GM19035 (cell line): ENCODE results near the gene FASN.

Experiments
- ATAC-seq: cut with Tn5 transposase; IDR thresholded peaks from one replicate; pipeline ENCODE4 v1.9.1; 2021; ENCODE audit not compliant: unreplicated experiment

The FASN gene

GRCh38 chr17:82089723-82090548 lies 8.1 kb downstream of the FASN start:
- no peak for ATAC-seq

- ATAC-seq, result no peak
Observed at GRCh38 chr17:82088838-82089722, 9.0 kb downstream of the FASN start.

GRCh38 chr17:82087961-82088837 lies 9.8 kb downstream of the FASN start:
- ATAC-seq, result no peak

DNA sequence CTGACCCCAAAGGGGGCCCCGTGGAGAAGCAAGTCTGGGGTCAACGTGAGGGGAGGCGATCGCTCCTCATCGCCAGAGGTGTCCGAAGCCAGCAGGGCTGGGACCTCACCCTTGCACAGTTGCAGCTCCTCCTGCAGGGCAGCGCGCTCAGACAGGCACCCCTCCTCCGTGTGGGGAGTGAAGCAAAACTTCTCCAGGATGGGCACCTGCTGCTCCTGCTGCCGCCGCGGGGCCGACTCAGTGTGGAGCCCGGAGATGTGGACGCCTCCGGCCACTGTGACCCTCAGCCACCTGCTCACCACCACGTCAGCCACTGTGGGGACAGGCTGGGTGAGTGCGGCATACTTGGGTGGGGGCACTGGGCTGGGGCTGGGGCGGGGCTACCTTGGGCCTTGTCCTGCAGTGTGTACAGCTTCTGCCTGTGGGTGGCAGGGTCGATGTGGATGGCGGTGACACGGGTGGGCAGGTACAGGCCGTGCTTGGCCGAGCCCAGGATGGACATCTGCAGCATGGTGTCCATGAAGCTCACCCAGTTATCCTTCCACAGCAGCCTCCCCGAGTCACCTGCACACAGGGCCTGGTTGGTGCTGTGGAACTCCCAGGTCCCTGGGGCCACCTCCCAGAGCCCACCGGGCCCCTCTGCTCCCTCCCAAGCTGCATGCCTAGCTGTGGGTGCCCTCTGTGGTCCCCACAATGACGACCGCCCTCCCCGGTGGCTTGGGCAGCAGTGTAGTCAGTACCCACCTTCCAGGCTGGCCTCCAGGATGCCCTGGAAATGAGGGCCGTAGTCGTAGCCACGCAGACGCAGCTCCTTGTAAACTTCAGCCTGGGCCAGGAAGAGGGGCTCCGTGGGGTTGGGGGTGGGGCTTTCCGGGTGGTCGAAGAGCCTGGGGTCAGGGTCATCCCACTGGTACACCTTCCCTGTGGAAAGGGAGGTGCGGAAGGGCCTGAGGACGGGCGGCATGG lies 10.8 kb downstream of the FASN start:
- ATAC-seq, result no peak

DNA sequence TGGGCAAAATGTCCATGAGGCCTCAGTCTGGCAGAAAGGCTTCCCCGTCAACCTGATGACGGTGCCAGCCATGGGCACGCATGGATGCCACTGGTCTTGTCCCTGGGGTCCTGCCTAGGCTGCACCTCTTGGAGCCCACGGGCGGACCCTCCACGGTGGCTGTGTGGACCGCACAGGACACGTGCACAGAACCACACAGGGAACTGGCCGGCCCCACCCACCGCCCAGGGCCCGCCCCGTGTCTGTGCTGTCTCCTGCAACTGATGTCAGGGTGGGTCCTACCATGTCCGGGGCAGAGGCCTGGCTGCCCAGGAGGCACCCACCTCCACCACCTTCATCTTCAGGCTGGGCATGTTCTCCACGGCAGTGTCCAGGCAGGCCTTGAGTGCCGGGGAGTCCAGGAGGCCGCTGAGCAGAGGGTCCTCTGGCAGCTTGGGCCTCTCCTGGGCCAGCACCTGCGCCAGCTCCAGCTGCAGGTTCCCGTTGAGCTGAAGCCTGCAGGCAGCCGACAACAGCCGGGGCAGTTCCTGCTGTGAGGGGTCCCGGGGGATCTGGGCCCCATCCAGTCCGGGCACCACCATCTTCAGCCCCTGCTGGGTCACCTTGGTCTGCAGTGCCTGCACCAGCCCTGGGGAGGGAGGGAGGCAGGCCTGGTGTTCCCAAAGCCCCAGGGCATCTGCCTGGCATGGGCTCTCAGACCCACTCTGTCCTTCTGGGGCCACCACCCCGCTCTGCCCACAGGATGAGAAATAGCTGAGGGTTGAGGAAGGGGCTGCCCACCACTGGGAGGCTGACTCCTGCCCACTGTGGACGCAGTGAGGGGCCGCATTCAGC lies 11.9 kb downstream of the FASN start:
- no peak for ATAC-seq

DNA sequence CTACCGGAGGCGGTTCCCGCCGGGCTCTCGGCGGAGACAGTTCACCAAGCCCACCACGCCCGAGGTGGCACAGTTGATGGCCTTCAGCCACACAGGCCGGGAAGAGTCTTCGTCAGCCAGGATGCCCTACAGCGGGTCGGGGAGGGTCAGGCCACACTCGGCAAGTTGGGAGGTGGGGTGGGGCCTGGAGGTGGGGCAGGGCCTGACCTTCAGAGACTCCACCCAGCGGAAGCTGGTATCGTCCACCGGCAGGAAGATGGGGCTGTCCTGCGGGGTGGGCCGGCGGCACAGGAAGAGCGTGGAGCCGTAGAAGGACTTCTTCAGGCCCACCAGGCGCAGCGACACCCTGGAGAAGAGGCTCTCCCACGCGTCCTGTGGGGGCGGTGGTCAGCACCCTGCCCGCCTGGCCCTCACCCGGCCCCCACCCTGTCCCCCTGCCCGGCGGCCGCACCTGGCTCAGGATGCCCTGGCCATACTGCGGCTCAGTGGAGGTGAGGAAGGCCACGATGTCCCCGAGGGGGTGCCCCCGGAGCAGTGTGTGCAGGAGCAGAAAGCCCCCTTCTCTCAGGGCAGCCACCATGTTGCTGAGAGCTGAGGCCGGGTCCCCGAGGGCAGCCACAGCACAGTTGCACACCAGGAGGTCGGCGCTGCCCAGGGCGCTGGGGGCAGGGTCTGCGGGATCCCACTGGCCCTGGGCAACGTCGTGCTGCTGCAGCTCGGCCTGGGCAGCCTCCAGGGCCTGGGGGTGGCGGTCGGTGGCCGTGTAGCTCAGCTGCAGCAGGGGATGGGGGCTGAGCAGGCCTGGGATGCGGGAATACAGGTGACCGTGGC lies 12.8 kb downstream of the FASN start:
- no peak for ATAC-seq

DNA sequence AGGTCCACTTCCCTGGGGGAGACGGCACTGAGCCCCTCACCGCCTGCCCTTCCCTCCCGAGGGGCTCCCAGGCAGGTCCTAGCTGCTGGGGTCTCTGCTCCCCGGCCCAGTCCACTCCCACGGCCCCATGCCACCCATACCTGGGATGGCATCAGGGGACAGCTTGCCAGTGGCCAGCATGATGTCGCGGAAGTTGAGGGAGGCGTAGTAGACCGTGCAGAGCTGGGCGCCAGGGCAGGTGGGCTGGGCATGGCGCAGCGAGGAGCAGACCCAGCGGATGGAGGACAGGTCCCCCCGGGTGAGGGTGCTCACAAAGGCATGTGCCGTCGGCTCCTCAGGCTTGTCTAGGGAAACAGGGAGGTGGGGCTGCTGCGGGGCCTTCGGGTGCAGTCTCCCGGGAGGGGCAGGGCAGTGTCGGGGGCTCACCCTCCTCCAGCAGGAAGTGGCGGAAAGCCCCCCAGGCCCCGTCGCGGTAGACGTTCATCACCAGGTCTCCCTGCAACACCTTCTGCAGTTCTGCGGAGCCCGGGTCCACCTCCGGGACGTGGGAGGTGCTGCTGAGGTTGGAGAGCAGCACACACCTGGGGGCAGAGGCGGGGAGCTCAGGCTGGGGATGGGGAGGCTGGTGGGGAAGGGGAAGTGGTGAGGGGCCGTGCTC lies 13.5 kb downstream of the FASN start:
- no peak for ATAC-seq

GRCh38 chr17:82083533-82084359 lies 14.3 kb downstream of the FASN start:
- no peak for ATAC-seq

DNA sequence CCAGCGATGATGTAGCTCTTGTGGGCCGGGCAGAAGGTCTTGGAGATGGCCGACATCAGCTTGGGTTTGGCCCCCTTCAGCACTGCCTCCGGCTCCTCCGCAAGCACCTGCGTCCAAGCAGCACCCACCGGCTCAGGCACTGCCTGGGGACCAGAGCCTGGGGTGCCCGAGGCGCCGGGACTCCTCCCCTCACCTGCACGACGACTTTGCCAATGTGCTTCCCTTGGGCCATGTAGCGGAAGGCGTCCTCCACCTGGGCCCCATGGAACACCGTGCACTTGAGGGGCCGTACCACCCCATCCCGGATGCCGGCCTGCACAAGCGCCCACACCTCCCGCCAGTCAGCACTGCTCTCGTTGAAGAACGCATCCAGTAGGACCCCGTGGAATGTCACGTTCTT lies 15.0 kb downstream of the FASN start:
- no peak for ATAC-seq

DNA sequence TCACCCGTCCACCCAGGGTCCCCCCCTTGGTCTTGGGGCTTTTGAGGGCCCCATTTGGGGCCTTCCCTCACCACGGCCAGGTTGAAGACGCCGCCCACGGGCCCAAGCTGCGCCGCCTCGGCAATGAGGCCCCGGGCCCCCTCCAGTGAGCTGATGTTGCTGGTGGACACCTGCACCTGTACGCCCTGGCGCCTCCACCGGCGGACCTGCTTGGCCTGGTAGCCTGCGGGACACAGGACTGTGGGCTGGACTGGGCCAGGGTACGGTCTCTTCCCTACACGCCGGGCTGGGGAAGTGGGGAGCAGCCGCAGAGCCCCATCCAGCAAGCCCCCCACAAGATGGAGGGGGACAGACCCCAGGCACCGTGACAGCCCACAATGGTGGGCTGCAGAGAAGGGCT lies 15.6 kb downstream of the FASN start:
- no peak for ATAC-seq

DNA sequence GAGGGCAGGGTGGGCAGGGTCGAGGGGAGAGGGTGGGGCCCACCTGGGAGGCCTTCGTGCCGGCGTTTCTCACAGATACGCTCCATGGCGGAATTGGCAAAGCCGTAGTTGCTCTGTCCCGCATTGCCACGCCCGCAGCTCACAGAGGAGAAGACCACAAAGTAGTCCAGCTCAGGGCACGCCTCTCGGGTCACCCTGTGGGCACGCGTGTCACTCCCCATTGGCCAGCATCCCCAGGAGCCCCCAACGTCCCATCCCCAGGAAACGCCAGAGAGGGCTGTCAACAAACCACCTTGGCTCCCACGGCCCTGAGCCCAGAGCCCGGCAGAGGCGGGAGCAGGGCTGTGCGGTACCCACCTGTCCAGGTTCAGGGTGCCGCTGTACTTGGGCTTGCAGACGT lies 16.1 kb downstream of the FASN start:
- ATAC-seq, result no peak

GRCh38 chr17:82081546-82081945 lies 16.5 kb downstream of the FASN start:
- ATAC-seq, result no peak

GRCh38 chr17:82080789-82081464 lies 17.1 kb downstream of the FASN start:
- no peak for ATAC-seq

- no peak for ATAC-seq
Observed at GRCh38 chr17:82080048-82080788, 17.8 kb downstream of the FASN start.

GRCh38 chr17:82079001-82079677 lies 18.9 kb downstream of the FASN start:
- ATAC-seq, result no peak
